HFFc6 (cell line): Measurements from ENCODE around the gene FSTL5. TPM values are rescaled to one million over a fixed set of nuclear protein-coding genes. Genes with fewer than 3 reads are reported as not detected.

Experiments
- DNase-seq: peaks from one replicate; pipeline ENCODE4 v3.0.0-alpha.2; 2018
- H3K27ac Mint-ChIP-seq: 2 replicates; pipeline ENCODE4 v1.8.0; 2020; ENCODE audit warnings: mild to moderate bottlenecking, mixed read lengths
- H3K27me3 Mint-ChIP-seq: 2 replicates; pipeline ENCODE4 v1.8.0; 2021; ENCODE audit warnings: mild to moderate bottlenecking, moderate library complexity, mixed read lengths; ENCODE audit not compliant: insufficient read depth
- H3K36me3 Mint-ChIP-seq: 2 replicates; pipeline ENCODE4 v1.8.0; 2021; ENCODE audit warnings: low read depth, mixed read lengths
- H3K4me1 Mint-ChIP-seq: 2 replicates; pipeline ENCODE4 v1.8.0; 2020; ENCODE audit warnings: low read depth, mixed read lengths
- H3K4me3 Mint-ChIP-seq: 2 replicates; pipeline ENCODE4 v1.8.0; 2020; ENCODE audit warnings: mild to moderate bottlenecking, moderate library complexity, mixed read lengths
- H3K9me3 Mint-ChIP-seq: 2 replicates; pipeline ENCODE4 v1.8.0; 2020; ENCODE audit warnings: mild to moderate bottlenecking, mixed read lengths
- CTCF ChIP-seq: fragments of 200-600 bp; sonication (generic); IDR thresholded peaks from 2 replicates; pipeline ENCODE4 v1.5.0; 2021; ENCODE audit warnings: antibody characterized with exemption, mild to moderate bottlenecking
- total RNA-seq, 6 experiments: library from RNA; stranded (reverse); fragmentation: NEBNext Ultra II Directional; extraction: Animal tissue kit (Norgen Biotek cat#: 25700); gene quantifications; 2 replicates in 1 of 6; 3 replicates in 5 of 6; pipeline ENCODE4 v1.2.3, GENCODE V29; 2021

FSTL5 gene
- total RNA-seq, 6 experiments from 2014 or later = not detected

- no peak overlapping the region for H3K4me3 Mint-ChIP-seq
- no peak for DNase-seq
- no peaks in the 10 kb centered on the region for H3K27me3 Mint-ChIP-seq
- H3K4me1 Mint-ChIP-seq = no peaks in the 10 kb centered on the region
- H3K27ac Mint-ChIP-seq = no peak overlapping the region
- peaks cover 5% of the 10 kb centered on the region; the same call in 1 of the 2 replicates for H3K36me3 Mint-ChIP-seq
- TF ChIP-seq CTCF = no peak
- peaks cover 44% of the 10 kb centered on the region for H3K9me3 Mint-ChIP-seq
These were observed 818.1 kb downstream of the FSTL5 start for GRCh38 chr4:161345741-161346140.

- no peak for TF ChIP-seq CTCF
- Mint-ChIP-seq H3K27me3 (no peaks in the 10 kb centered on the region), H3K4me3 (no peak overlapping the region), H3K27ac (no peak overlapping the region), H3K36me3 (peaks cover 5% of the 10 kb centered on the region; the same call in 1 of the 2 replicates), H3K4me1 (no peaks in the 10 kb centered on the region), H3K9me3 (peaks cover 38% of the 10 kb centered on the region)
- DNase-seq = no peak
These were observed 820.2 kb downstream of the FSTL5 start for GRCh38 chr4:161343569-161343950.

GRCh38 chr4:161342881-161343568 is 820.8 kb downstream of the FSTL5 start:
- H3K4me3 Mint-ChIP-seq = no peak overlapping the region
- peaks cover 5% of the 10 kb centered on the region; the same call in 1 of the 2 replicates for H3K36me3 Mint-ChIP-seq
- H3K27me3 Mint-ChIP-seq = no peaks in the 10 kb centered on the region

GRCh38 chr4:161336621-161337020 is 827.2 kb downstream of the FSTL5 start:
- no peak overlapping the region for H3K4me3 Mint-ChIP-seq
- no peaks in the 10 kb centered on the region for H3K27me3 Mint-ChIP-seq
- no peak overlapping the region for H3K27ac Mint-ChIP-seq
- no peak for DNase-seq
- no peaks in the 10 kb centered on the region for H3K4me1 Mint-ChIP-seq
- no peak for TF ChIP-seq CTCF
- no peaks in the 10 kb centered on the region; the same call in 1 of the 2 replicates for H3K36me3 Mint-ChIP-seq
- H3K9me3 Mint-ChIP-seq = peaks cover 33% of the 10 kb centered on the region

More at GRCh38 chr4:161342881-161343568, 820.8 kb downstream of the FSTL5 start:
- TF ChIP-seq CTCF = no peak
- Mint-ChIP-seq H3K9me3 (peaks cover 38% of the 10 kb centered on the region), H3K4me1 (no peaks in the 10 kb centered on the region), H3K27ac (no peak overlapping the region)
- no peak for DNase-seq

GRCh38 chr4:161336016-161336530 is 827.7 kb downstream of the FSTL5 start:
- Mint-ChIP-seq H3K36me3 (no peaks in the 10 kb centered on the region; the same call in 1 of the 2 replicates), H3K4me1 (no peaks in the 10 kb centered on the region), H3K27me3 (no peaks in the 10 kb centered on the region), H3K9me3 (peaks cover 39% of the 10 kb centered on the region), H3K4me3 (no peak overlapping the region), H3K27ac (no peak overlapping the region)
- TF ChIP-seq CTCF = no peak
- no peak for DNase-seq
